ENCODE data around the gene PSMB3. TPM values are rescaled to one million over a fixed set of nuclear protein-coding genes. Genes with fewer than 3 reads are reported as not detected.

Gene PSMB3
- total RNA-seq, 1 donor from 2014 or later: 349 TPM

- no peak overlapping the region for H3K4me3 Mint-ChIP-seq
- no peak for DNase-seq (ENCODE audit: low spot score)
- H3K4me1 Mint-ChIP-seq (ENCODE audit: low read depth): no peaks in the 10 kb centered on the region
- no peaks in the 10 kb centered on the region for H3K27me3 Mint-ChIP-seq (ENCODE audit: insufficient read depth)
- no peak overlapping the region for H3K27ac Mint-ChIP-seq
- H3K9me3 Mint-ChIP-seq: no peaks in the 10 kb centered on the region
- peaks cover 37% of the 10 kb centered on the region for H3K36me3 Mint-ChIP-seq (ENCODE audit: low read depth)
- intact Hi-C loops (cut with micrococcal nuclease): no loop called here
Observed at GRCh38 chr17:38809828-38810227, 57.3 kb downstream of the PSMB3 start.

Other genes starting within 250 kb of the PSMB3 start
- gene SRCIN1, start 146.8 kb upstream of the PSMB3 start, total RNA-seq: 0.22 and 0.44 TPM in 2 replicates
- 56.5 and 58.8 TPM in 2 replicates for gene EPOP, start 77.8 kb upstream of the PSMB3 start, total RNA-seq
- gene MLLT6, start 47.5 kb upstream of the PSMB3 start, total RNA-seq: 250 and 252 TPM in 2 replicates
- 39.2 and 41.4 TPM in 2 replicates for gene CISD3, start 22.4 kb upstream of the PSMB3 start, total RNA-seq
- 3.7 and 4.6 TPM in 2 replicates for gene PCGF2, start 4.4 kb upstream of the PSMB3 start, total RNA-seq
- 40.6 and 40.8 TPM in 2 replicates for gene PIP4K2B, start 46.8 kb downstream of the PSMB3 start, total RNA-seq
- 28.6 and 30.4 TPM in 2 replicates for gene CWC25, start 72.6 kb downstream of the PSMB3 start, total RNA-seq
- 1,847 and 1,871 TPM in 2 replicates for gene RPL23, start 101.0 kb downstream of the PSMB3 start, total RNA-seq
- 133 and 135 TPM in 2 replicates for gene LASP1, start 117.3 kb downstream of the PSMB3 start, total RNA-seq
- 0.08 TPM in 1 of 2 replicates, not detected in the other for gene FBXO47, start 214.7 kb downstream of the PSMB3 start, total RNA-seq